Measurements from ENCODE around the gene RAB11FIP4.

Gene RAB11FIP4

GRCh38 chr17:31387438-31387837 is 4.0 kb upstream of the RAB11FIP4 start:
- Histone ChIP-seq H3K9ac (ENCODE audit: low read length) (no peak overlapping the region), H3K36me3 (ENCODE audit: control insufficient read depth, insufficient read depth, low read length) (no peaks in the 10 kb centered on the region), H3K27ac (ENCODE audit: low read depth, low read length) (no peak overlapping the region), H3K27me3 (ENCODE audit: control insufficient read depth, insufficient read depth, low read length) (peaks cover 29% of the 10 kb centered on the region), H3K4me3 (ENCODE audit: low read depth, low read length) (no peak overlapping the region), H3K4me1 (ENCODE audit: control insufficient read depth, insufficient read depth, low read length) (peaks cover 18% of the 10 kb centered on the region), H3K9me3 (ENCODE audit: control insufficient read depth, insufficient read depth, low read depth, low read length) (no peaks in the 10 kb centered on the region)

DNA sequence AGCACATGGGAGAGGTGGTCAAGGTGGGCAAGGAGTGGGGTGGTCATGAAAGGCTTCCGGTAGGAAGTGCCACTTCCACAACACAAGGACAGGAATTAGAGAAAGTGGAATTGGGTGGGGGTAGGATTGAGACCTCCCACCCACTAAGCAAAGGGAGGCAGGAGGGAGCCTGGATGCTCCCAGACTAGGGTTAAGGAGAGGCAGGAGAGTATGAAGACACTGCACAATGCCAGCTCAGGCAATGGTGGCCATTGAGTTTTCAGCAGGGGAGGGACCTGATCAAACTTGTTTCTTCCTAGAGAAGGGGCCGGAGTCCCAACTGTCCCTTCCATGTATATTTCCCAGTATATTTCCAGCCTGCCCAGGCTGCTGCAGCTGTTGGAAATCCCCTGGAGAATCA is 3.1 kb upstream of the RAB11FIP4 start:
- no peaks in the 10 kb centered on the region for H3K36me3 ChIP-seq (ENCODE audit: control insufficient read depth, insufficient read depth, low read length)
- peaks cover 38% of the 10 kb centered on the region for H3K27me3 ChIP-seq (ENCODE audit: control insufficient read depth, insufficient read depth, low read length)
- H3K4me1 ChIP-seq (ENCODE audit: control insufficient read depth, insufficient read depth, low read length), result peaks cover 18% of the 10 kb centered on the region
- H3K9me3 ChIP-seq (ENCODE audit: control insufficient read depth, insufficient read depth, low read depth, low read length), result no peaks in the 10 kb centered on the region
- H3K4me3 ChIP-seq (ENCODE audit: low read depth, low read length), result no peak overlapping the region
- H3K9ac ChIP-seq (ENCODE audit: low read length), result no peak overlapping the region
- H3K27ac ChIP-seq (ENCODE audit: low read depth, low read length), result no peak overlapping the region

- Histone ChIP-seq H3K27me3 (ENCODE audit: control insufficient read depth, insufficient read depth, low read length) (peaks cover 45% of the 10 kb centered on the region), H3K4me3 (ENCODE audit: low read depth, low read length) (peak overlapping the region; percentile 41), H3K4me1 (ENCODE audit: control insufficient read depth, insufficient read depth, low read length) (peaks cover 18% of the 10 kb centered on the region), H3K9me3 (ENCODE audit: control insufficient read depth, insufficient read depth, low read depth, low read length) (no peaks in the 10 kb centered on the region), H3K27ac (ENCODE audit: low read depth, low read length) (no peak overlapping the region), H3K36me3 (ENCODE audit: control insufficient read depth, insufficient read depth, low read length) (no peaks in the 10 kb centered on the region), H3K9ac (ENCODE audit: low read length) (no peak overlapping the region)
Measured at GRCh38 chr17:31388770-31389656, 2.5 kb upstream of the RAB11FIP4 start.

DNA sequence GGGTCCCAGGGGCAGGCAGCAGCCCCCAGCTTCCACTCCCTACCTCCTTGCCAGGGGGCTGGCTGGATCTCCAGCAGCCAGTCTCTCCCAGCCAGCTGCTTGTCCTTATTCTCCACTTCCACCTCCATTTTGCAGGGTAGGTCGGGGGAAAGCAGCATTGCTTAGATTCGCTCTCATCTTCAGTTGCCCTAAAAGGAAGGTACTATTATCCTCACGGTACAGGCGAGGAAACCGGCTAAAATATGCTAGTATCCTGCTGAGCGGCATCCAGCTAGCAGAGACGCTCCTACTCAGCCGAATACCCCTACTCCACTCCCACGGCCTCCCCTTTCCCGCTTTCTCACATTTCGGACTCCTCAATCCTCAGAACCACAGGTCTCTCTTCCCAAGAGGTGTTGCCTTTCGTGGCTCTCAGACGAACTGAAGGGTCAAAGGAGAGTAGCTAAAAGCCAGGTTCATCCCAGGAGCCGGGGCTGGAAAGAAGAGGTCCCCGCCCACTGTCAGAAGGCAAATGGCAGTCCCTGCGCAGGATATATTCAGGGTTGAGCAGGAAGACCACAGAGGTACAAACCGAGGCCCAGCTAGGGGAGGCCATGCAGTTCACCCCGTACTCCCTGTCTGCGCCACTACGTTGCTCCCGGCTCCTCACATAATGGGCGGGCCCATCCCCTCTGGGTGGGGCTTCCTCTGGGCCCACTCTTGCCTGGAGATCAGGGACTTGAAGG is 1.7 kb upstream of the RAB11FIP4 start:
- Histone ChIP-seq H3K4me1 (ENCODE audit: control insufficient read depth, insufficient read depth, low read length) (peaks cover 18% of the 10 kb centered on the region), H3K27ac (ENCODE audit: low read depth, low read length) (no peak overlapping the region), H3K9ac (ENCODE audit: low read length) (no peak overlapping the region), H3K4me3 (ENCODE audit: low read depth, low read length) (peak overlapping the region; percentile 41), H3K9me3 (ENCODE audit: control insufficient read depth, insufficient read depth, low read depth, low read length) (no peaks in the 10 kb centered on the region), H3K27me3 (ENCODE audit: control insufficient read depth, insufficient read depth, low read length) (peaks cover 49% of the 10 kb centered on the region), H3K36me3 (ENCODE audit: control insufficient read depth, insufficient read depth, low read length) (no peaks in the 10 kb centered on the region)

- Histone ChIP-seq H3K9me3 (ENCODE audit: control insufficient read depth, insufficient read depth, low read depth, low read length) (no peaks in the 10 kb centered on the region), H3K4me1 (ENCODE audit: control insufficient read depth, insufficient read depth, low read length) (peaks cover 18% of the 10 kb centered on the region), H3K9ac (ENCODE audit: low read length) (no peak overlapping the region), H3K4me3 (ENCODE audit: low read depth, low read length) (peak overlapping the region; percentile 41; the same call in 1 of the 2 replicates), H3K27me3 (ENCODE audit: control insufficient read depth, insufficient read depth, low read length) (peaks cover 49% of the 10 kb centered on the region), H3K27ac (ENCODE audit: low read depth, low read length) (no peak overlapping the region), H3K36me3 (ENCODE audit: control insufficient read depth, insufficient read depth, low read length) (no peaks in the 10 kb centered on the region)
Measured at GRCh38 chr17:31390426-31390747, 1.1 kb upstream of the RAB11FIP4 start.

DNA sequence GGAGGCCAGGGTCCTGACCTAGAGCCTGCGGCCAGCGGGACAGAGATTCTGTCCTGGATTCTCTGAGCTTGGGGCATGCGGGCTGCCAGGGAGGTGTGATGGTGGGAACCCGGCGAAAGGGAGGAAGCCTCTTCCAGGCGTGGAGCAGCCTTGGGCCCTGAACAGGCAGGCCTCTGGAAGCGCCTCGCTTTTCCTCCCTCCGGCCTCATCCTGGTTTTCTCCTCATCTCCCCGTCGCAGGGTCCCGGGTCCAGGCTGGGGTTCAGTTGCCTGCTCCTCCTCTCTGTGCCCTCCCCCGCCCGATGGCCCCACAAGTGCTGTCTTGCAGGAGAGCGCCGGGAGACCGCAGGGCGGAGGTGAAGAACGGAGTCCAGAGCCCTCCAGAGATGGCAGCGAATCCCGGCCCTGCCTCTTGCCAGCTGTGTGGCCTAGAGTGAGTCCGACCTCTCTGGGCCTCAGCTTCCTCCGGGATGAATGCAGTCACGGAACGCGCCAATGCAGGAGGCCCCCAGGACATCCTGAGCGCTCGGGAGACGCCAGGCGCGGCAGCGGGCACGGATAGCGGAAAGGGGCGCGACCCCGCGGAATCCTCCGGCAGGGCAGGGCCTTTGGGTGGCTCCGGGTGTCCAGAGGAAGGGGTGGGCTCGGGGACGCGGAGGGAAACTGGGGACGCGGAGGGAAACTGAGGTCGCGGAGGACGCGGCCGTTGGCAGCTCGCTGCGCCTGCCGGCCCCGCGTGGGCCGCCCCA is 553 bp upstream of the RAB11FIP4 start:
- Histone ChIP-seq H3K36me3 (ENCODE audit: control insufficient read depth, insufficient read depth, low read length) (no peaks in the 10 kb centered on the region), H3K9me3 (ENCODE audit: control insufficient read depth, insufficient read depth, low read depth, low read length) (no peaks in the 10 kb centered on the region), H3K4me1 (ENCODE audit: control insufficient read depth, insufficient read depth, low read length) (peaks cover 18% of the 10 kb centered on the region), H3K27me3 (ENCODE audit: control insufficient read depth, insufficient read depth, low read length) (peaks cover 49% of the 10 kb centered on the region), H3K9ac (ENCODE audit: low read length) (peak overlapping the region; percentile 48), H3K4me3 (ENCODE audit: low read depth, low read length) (peak overlapping the region; percentile 68), H3K27ac (ENCODE audit: low read depth, low read length) (no peak overlapping the region)

DNA sequence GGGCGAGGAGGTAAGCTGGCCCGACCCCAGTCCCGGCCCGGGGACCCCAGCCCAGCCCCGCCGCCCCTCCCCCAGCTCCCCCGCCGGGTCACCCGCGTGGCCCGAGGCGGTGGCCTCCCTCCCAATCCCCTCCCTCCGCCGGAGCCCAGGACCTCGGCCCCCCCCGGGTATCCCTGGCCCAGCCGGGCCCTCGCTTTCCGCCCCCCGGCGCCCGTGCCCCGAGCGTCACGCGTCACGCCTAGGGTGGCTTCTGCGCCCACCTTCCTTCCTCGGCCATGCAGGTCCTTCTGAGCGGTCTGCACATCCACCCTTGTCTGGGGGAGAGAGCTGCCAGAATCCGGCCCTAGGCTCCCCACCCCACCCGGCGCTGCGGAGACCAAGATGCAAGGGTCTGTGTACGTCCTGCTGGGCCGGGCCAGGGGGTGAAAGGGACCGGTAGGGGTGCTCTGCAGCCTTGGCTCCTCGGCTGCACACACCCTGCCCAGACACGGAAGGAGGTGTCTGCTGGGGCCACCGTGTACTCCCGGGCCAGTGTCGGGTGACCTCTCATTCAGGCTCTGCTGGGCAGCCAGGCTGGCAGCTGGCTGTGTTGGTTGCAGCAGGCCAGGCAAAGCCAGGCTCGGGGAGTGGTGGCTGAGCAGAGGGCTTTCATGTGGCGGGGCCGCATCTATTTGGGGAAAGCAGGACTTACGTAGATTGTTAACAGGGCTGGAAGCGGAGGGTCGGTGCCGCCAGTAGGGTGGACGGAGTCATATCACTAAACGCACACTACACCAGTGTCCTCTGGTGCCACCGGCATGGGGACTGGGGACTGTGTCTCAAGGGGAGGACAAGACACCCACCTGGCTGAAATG is 754 bp downstream of the RAB11FIP4 start:
- Histone ChIP-seq H3K9me3 (ENCODE audit: control insufficient read depth, insufficient read depth, low read depth, low read length) (no peaks in the 10 kb centered on the region), H3K27ac (ENCODE audit: low read depth, low read length) (no peak overlapping the region), H3K9ac (ENCODE audit: low read length) (no peak overlapping the region), H3K4me1 (ENCODE audit: control insufficient read depth, insufficient read depth, low read length) (peaks cover 18% of the 10 kb centered on the region), H3K36me3 (ENCODE audit: control insufficient read depth, insufficient read depth, low read length) (no peaks in the 10 kb centered on the region), H3K27me3 (ENCODE audit: control insufficient read depth, insufficient read depth, low read length) (peaks cover 49% of the 10 kb centered on the region), H3K4me3 (ENCODE audit: low read depth, low read length) (peak overlapping the region; percentile 47)

- Histone ChIP-seq H3K9ac (ENCODE audit: low read length) (no peak overlapping the region), H3K27me3 (ENCODE audit: control insufficient read depth, insufficient read depth, low read length) (peaks cover 49% of the 10 kb centered on the region), H3K27ac (ENCODE audit: low read depth, low read length) (no peak overlapping the region), H3K36me3 (ENCODE audit: control insufficient read depth, insufficient read depth, low read length) (no peaks in the 10 kb centered on the region), H3K4me1 (ENCODE audit: control insufficient read depth, insufficient read depth, low read length) (peaks cover 18% of the 10 kb centered on the region), H3K9me3 (ENCODE audit: control insufficient read depth, insufficient read depth, low read depth, low read length) (no peaks in the 10 kb centered on the region), H3K4me3 (ENCODE audit: low read depth, low read length) (no peak overlapping the region)
Measured at GRCh38 chr17:31392856-31393748, 1.6 kb downstream of the RAB11FIP4 start.

DNA sequence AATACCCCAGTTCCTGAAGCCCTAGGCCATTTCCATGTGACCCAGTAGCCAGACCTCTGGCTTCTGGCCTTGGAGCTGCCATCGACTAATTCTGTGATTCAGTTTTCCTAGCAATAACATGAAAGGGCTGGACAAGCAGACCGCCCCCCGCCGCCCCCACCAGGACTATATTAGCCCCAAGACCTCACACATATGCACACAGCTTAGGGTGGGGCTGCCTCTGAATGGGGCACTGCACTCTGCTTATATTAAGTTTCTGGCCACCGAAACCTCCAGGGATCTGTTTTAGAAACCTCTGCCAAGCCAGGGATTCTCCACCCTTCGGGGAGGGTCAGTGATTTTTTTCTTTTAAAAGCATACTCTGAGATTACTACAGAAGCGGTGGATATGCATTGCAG is 2.3 kb downstream of the RAB11FIP4 start:
- Histone ChIP-seq H3K9me3 (ENCODE audit: control insufficient read depth, insufficient read depth, low read depth, low read length) (no peaks in the 10 kb centered on the region), H3K36me3 (ENCODE audit: control insufficient read depth, insufficient read depth, low read length) (no peaks in the 10 kb centered on the region), H3K4me3 (ENCODE audit: low read depth, low read length) (no peak overlapping the region), H3K27ac (ENCODE audit: low read depth, low read length) (no peak overlapping the region), H3K9ac (ENCODE audit: low read length) (no peak overlapping the region), H3K4me1 (ENCODE audit: control insufficient read depth, insufficient read depth, low read length) (peaks cover 18% of the 10 kb centered on the region), H3K27me3 (ENCODE audit: control insufficient read depth, insufficient read depth, low read length) (peaks cover 48% of the 10 kb centered on the region)

DNA sequence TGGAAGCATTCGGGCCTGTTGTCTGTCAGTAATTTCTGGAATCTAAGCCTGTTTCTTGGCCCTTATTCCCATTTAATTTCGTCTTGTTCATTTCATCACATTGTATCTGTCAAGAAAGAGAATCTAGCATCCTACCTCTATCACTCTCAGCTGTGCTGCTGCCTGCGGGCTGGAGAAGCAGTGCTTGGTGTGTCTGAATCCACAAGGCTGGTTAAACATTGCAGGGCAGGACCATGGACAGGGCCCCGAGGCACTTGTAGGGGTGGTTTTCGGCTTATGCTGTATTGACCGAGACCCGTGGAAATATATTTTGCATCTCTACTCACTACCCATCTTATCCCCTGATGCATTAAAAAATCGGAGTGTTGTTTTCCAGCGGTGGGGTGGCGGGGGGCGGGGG is 3.1 kb downstream of the RAB11FIP4 start:
- Histone ChIP-seq H3K27me3 (ENCODE audit: control insufficient read depth, insufficient read depth, low read length) (peaks cover 43% of the 10 kb centered on the region), H3K9me3 (ENCODE audit: control insufficient read depth, insufficient read depth, low read depth, low read length) (no peaks in the 10 kb centered on the region), H3K36me3 (ENCODE audit: control insufficient read depth, insufficient read depth, low read length) (no peaks in the 10 kb centered on the region), H3K4me3 (ENCODE audit: low read depth, low read length) (no peak overlapping the region), H3K27ac (ENCODE audit: low read depth, low read length) (no peak overlapping the region), H3K9ac (ENCODE audit: low read length) (no peak overlapping the region), H3K4me1 (ENCODE audit: control insufficient read depth, insufficient read depth, low read length) (peaks cover 16% of the 10 kb centered on the region)
